T47D (cell line): ENCODE measurements around the gene DTX1.

ENCODE experiments used
- DNase-seq, 2 experiments: peaks; one replicate each; pipeline versions ENCODE4 v3.0.0 to v3.0.0-alpha.2; 2011 to 2012; ENCODE audit warnings: low read depth in 1 of 2, low spot score in 1 of 2
- JUND ChIP-seq: IDR thresholded peaks from 2 replicates; pipeline ENCODE4 v1.6.1; 2012; ENCODE audit warnings: low read depth
- in situ Hi-C: cut with HindIII; loops from 2 replicates; pipeline ENCODE4 v1.10.0; 2016; ENCODE audit warnings: low sequenced_read_pairs, low pct_unique_long_range_greater_than_20kb

The DTX1 gene

DNA sequence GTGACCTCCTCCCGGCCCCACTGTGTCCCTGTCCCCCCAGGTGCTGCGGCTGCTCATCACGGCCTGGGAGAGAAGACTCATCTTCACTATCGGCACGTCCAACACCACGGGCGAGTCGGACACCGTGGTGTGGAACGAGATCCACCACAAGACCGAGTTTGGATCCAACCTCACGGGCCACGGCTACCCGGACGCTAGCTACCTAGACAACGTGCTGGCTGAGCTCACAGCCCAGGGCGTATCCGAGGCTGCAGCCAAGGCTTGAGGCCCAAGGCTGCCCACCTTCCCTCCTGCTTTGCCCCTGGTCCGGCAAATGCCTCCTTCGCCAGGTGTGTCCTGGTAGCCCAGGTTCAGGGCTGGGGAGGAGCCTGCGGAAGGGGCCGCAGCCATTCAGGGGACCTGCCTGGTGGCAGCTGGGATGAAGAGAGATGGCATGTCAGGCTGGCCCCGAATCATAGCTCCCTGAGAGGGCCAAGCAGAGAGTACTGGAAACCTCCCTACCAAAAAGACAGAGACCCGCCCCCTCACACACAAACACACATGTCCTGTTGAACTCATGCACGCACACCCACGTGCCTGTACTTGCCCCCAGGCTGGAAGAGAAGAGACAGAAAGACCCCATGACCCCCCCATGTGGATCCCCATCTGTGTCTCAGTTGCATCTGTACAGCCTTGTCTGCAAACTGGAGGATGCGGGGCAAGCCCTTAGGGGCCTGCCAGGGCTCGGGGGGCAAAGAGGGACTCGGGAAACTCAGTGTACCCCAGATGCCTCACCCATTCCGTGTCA lies 40.3 kb downstream of the DTX1 start:
- in situ Hi-C loops = no loop called here

GRCh38 chr12:113097716-113098440 lies 41.3 kb downstream of the DTX1 start:
- no peak for TF ChIP-seq JUND
- DNase-seq = peak in 1 of 2 experiments; percentile 85
- in situ Hi-C loops = no loop called here

More for the DNA sequence above, 40.3 kb downstream of the DTX1 start:
- TF ChIP-seq JUND = no peak
- DNase-seq = no peak

DNA sequence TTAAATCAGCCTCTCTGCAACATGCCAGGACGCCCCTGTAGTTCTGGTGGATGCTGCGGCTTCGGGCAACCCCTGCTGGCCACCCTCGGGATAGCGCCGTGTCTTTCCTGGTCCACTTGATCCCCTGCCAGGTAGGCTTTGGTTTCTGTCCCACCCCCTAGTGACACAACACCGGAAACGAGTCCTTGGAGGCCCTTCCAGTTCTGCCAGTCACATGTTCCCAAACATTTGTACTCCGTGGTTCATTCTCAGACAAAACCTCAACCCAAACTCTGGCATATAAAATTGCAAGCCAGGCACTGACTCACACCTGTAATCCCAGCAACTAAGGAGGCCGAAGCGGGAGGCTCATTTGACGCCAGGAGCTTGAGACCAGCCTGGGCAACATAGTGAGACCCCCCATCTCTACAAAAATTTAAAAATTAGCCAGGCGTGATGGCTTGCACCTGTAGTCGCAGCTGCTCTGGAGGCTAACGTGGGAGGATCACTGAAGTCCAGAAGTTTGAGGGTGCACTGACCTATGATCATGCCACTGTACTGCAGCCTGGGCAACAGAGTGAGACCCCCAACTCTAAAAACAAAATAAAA lies 42.0 kb downstream of the DTX1 start:
- no peak for TF ChIP-seq JUND
- peak; percentile 99 for DNase-seq
- in situ Hi-C loops = no loop called here

DNA sequence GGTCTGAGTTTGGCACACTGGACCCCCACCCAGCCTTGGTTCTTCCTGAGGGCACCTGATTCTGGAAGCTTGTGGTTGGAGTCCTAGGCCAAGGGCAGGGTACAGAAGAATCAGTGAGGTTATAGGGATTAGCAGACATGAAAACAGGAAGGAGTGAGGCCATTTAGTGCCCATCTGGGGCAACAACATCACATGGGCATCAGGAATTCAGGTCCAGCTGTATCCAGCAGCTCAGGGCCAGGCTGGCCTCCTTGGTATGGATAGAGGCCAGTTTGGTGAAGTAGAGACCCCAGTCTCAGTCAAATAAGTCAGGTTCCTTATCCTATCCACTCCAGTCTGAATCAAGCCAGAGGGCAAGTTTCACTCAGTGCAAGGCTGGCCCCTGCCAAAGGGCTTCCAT lies 42.8 kb downstream of the DTX1 start:
- no peak for DNase-seq
- TF ChIP-seq JUND = no peak
- in situ Hi-C loops = no loop called here

DNA sequence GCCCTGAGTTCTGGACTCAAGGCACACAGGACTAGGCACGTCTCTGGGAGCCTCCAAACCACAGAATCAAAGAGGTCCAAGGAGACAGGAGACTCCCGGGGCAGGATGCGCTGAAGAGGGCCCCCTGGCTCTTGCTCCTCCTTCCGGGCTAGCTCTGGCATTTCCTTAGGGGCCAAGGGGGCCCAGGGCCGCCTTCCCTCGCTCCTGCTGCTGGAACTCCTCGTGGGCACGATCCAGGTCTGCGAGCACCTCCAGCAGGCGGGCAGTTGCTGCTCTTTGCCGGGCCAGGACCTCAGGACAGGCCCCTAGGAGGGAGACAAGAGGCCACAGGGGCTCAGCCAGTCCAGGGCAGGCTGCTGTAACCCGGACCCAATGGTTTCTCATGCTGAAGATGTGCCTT lies 43.2 kb downstream of the DTX1 start:
- TF ChIP-seq JUND = no peak
- DNase-seq = no peak
- in situ Hi-C loops = no loop called here

DNA sequence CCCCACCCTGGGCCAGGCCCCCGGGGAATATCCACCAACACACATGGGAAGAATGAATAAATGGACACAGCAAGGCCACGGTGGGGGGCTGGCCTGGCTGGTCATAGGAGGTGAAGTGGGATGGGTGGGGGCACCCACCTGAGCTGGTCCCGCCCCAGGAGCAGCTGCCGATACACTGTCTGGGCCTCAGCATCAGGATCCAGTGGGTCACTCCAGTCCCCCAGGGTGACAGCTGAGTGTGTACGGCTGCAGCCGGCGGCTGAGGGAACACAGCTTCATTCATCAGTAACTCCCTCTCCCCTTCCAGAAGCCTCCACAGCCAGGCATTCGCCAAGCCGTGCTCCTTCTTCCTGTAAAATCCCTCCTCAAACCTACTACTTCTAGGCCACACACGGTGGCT lies 45.2 kb downstream of the DTX1 start:
- in situ Hi-C loops = no loop called here
- no peak for DNase-seq
- no peak for TF ChIP-seq JUND

DNA sequence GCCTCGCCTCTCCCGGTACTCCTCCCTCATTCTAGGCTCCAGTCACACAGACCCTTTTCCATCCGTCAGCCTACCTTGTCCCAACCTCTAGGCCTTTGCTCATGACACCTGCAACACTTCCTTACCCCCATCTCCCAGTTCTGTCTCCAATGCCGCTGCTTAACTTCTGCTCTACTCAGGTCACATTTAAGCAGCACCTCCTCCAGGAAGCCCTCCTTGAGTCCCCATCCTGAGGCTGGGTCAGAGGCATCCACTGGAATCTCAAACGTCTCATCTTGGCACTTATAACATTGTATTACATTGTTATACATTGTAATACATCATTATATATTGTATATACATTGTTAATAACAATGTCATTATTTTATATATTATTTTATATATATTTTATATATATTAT lies 46.3 kb downstream of the DTX1 start:
- TF ChIP-seq JUND = no peak
- in situ Hi-C loops = no loop called here
- DNase-seq = no peak

DNA sequence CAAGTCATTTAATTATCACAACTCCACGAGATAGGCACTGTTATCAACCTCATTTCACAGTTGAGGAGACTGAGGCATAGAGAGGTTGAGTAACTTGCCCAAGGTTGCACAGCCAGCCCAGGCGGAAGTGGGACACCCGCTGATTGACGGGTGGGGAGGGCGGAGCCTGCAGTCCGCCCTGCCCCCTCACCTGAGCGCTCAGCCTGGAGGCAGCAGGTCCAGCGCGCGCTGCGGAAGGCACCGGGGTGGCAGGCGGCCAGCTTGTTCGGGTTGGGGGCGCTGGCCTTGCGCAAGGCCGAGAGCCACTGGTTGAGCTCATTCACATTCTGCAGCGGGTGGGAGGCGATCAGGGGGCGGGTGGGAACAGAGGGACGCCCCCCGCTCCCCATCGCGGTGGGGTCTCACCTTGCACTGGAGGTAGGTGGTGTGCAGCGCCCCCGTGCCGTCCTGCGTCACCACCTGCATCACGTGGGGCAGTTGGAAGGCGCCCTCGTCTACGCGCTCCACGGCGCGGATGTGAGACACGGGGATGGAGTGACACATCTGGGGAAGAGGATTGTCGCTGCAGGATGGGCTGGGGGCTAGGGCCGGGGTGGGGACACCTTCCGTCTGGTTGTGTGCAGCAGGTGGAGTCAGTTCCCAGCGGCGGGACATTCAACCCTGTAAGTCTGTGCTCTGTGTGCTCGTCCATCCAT lies 47.4 kb downstream of the DTX1 start:
- TF ChIP-seq JUND = no peak
- in situ Hi-C loops = no loop called here
- no peak for DNase-seq

DNA sequence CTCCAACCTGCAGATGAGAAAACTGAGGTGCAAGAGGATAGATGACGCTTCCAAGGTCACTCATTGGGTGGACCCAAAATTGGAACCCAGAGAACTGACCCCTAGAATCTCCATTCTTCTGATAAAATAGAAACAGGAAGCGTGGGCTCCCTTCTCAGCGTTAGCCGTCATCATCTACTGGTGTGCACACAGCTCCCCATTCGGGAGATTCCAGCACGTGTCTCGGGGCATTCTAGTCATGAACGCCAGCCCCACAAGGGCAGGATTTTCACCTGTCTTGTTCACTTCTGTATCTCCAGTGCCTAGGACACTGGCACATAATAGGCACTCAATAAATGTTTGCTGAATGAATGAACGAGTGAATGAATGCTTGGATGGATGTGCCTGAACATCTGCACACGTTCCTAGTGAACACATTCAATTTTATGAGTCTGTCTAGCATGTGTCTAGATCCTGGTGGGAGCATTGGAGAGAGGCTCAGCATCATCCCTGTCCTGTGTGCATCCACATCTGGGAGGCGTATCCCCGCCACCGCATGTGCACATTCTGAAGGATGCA lies 48.5 kb downstream of the DTX1 start:
- in situ Hi-C loops = no loop called here
- no peak for DNase-seq
- no peak for TF ChIP-seq JUND

DNA sequence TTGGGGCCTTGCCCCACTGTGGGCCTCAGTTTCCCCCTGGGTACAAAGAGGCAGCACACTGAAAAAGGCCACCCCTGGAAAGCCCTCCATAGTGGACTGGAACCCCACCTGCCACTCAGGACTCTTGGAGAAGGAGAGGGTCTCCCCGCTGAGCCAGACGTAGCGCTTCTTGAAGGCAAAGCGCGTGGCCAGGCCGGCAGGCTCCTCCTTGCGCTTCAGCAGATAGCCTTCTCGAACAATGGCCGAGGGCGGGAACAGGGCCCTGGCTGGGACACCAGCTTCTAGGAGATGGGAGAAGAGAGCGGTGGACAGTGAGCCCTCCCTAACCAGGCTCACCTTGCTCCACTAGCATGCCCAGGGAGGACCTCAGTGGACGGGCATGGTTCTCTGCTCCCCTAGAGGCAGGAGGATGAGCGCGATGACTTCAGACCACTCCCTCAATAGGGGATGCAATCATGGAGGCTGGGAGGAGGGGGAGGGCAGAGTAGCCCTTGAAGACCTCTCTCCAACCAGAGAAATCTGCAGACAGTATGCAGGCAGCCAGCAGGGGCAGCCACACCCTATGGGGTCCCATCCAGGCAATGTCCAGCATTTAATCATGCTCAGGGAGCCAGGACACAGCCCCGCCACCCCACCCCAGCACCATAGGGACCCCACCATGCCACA lies 49.2 kb downstream of the DTX1 start:
- no peak for DNase-seq
- TF ChIP-seq JUND = no peak
- in situ Hi-C loops = no loop called here

- no peak for DNase-seq
- in situ Hi-C loops = no loop called here
- TF ChIP-seq JUND = no peak
These were observed 49.8 kb downstream of the DTX1 start for GRCh38 chr12:113106361-113106760.

DNA sequence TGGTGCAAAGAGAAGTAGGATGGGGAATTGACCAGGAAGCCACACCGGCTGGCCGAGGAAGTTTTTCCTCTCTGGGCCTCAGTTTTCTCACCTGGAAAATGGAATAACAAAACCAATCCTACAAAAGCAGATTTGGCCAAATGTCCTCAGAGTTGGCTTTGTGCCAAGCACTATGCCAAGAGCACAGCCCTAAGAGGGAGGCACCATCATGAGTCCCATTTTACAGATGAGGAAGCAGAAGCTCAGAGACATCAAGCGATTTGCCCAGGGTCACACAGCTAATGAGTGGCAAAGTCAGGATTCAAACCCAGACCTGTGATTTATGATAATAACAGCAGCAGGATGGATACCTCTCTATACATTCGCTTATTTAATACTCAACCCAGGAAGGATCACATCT lies 51.8 kb downstream of the DTX1 start:
- DNase-seq = no peak
- TF ChIP-seq JUND = no peak
- in situ Hi-C loops = no loop called here
